ENCODE results near the gene RIPOR3.

Gene RIPOR3

GRCh38 chr20:50728981-50729874, 37.9 kb upstream of the RIPOR3 start:
- H3K27me3 ChIP-seq (ENCODE audit: low read length), result no peaks in the 10 kb centered on the region
- H3K79me2 ChIP-seq (ENCODE audit: insufficient read depth, low read length), result peaks cover 8% of the 10 kb centered on the region; the same call in 1 of the 2 replicates
- H3K9me2 ChIP-seq (replicated peaks; ENCODE audit: insufficient read depth, low read length), result no peaks in the 10 kb centered on the region
- no peaks in the 10 kb centered on the region for H3F3A ChIP-seq (ENCODE audit: insufficient read depth)
- H3K4me3 ChIP-seq (ENCODE audit: insufficient read depth, low read length, poor library complexity, severe bottlenecking), result no peak overlapping the region
- H3K9me3 ChIP-seq (ENCODE audit: insufficient read depth, low read length), result no peaks in the 10 kb centered on the region
- TF ChIP-seq CTCF (IDR thresholded peaks at IDR 0.05; ENCODE audit: insufficient read depth, low read length, poor library complexity, severe bottlenecking) (no peak), EZH2phosphoT487 (conservative IDR thresholded peaks at IDR 0.05; ENCODE audit: low read length) (no peak)
- no peak overlapping the region for H2AFZ ChIP-seq (ENCODE audit: low read depth, low read length, severe bottlenecking)
- H3K4me2 ChIP-seq (ENCODE audit: low read depth, low read length, poor library complexity, severe bottlenecking), result no peak overlapping the region
- no peak overlapping the region for H3K27ac ChIP-seq (ENCODE audit: low read depth, low read length)
- no peaks in the 10 kb centered on the region for H4K20me1 ChIP-seq (ENCODE audit: low read depth, low read length)
- no peak overlapping the region for H3K9ac ChIP-seq (ENCODE audit: low read length)
- H3K36me3 ChIP-seq (ENCODE audit: low read length), result no peaks in the 10 kb centered on the region; the same call in 1 of the 2 replicates

GRCh38 chr20:50728486-50728980, 37.2 kb upstream of the RIPOR3 start:
- no peak overlapping the region for H3K4me3 ChIP-seq (ENCODE audit: insufficient read depth, low read length, poor library complexity, severe bottlenecking)
- H3K9ac ChIP-seq (ENCODE audit: low read length), result no peak overlapping the region
- no peak overlapping the region for H2AFZ ChIP-seq (ENCODE audit: low read depth, low read length, severe bottlenecking)
- H3K27me3 ChIP-seq (ENCODE audit: low read length), result no peaks in the 10 kb centered on the region
- peaks cover 8% of the 10 kb centered on the region; the same call in 1 of the 2 replicates for H3K79me2 ChIP-seq (ENCODE audit: insufficient read depth, low read length)
- TF ChIP-seq CTCF (IDR thresholded peaks at IDR 0.05; ENCODE audit: insufficient read depth, low read length, poor library complexity, severe bottlenecking) (no peak), EZH2phosphoT487 (conservative IDR thresholded peaks at IDR 0.05; ENCODE audit: low read length) (no peak)
- H3F3A ChIP-seq (ENCODE audit: insufficient read depth), result no peaks in the 10 kb centered on the region
- H3K27ac ChIP-seq (ENCODE audit: low read depth, low read length), result no peak overlapping the region
- H3K9me2 ChIP-seq (replicated peaks; ENCODE audit: insufficient read depth, low read length), result no peaks in the 10 kb centered on the region
- H3K9me3 ChIP-seq (ENCODE audit: insufficient read depth, low read length), result no peaks in the 10 kb centered on the region
- H3K36me3 ChIP-seq (ENCODE audit: low read length), result no peaks in the 10 kb centered on the region
- no peak overlapping the region for H3K4me2 ChIP-seq (ENCODE audit: low read depth, low read length, poor library complexity, severe bottlenecking)
- H4K20me1 ChIP-seq (ENCODE audit: low read depth, low read length), result no peaks in the 10 kb centered on the region

GRCh38 chr20:50727792-50728485, 36.6 kb upstream of the RIPOR3 start:
- Histone ChIP-seq H3F3A (ENCODE audit: insufficient read depth) (no peaks in the 10 kb centered on the region), H2AFZ (ENCODE audit: low read depth, low read length, severe bottlenecking) (no peak overlapping the region), H3K9me2 (replicated peaks; ENCODE audit: insufficient read depth, low read length) (no peaks in the 10 kb centered on the region), H3K9me3 (ENCODE audit: insufficient read depth, low read length) (no peaks in the 10 kb centered on the region), H3K4me3 (ENCODE audit: insufficient read depth, low read length, poor library complexity, severe bottlenecking) (no peak overlapping the region), H4K20me1 (ENCODE audit: low read depth, low read length) (no peaks in the 10 kb centered on the region), H3K36me3 (ENCODE audit: low read length) (no peaks in the 10 kb centered on the region), H3K27me3 (ENCODE audit: low read length) (no peaks in the 10 kb centered on the region), H3K4me2 (ENCODE audit: low read depth, low read length, poor library complexity, severe bottlenecking) (no peak overlapping the region), H3K27ac (ENCODE audit: low read depth, low read length) (no peak overlapping the region), H3K79me2 (ENCODE audit: insufficient read depth, low read length) (peaks cover 8% of the 10 kb centered on the region; the same call in 1 of the 2 replicates), H3K9ac (ENCODE audit: low read length) (no peak overlapping the region)
- TF ChIP-seq EZH2phosphoT487 (conservative IDR thresholded peaks at IDR 0.05; ENCODE audit: low read length), result no peak
- no peak for TF ChIP-seq CTCF (IDR thresholded peaks at IDR 0.05; ENCODE audit: insufficient read depth, low read length, poor library complexity, severe bottlenecking)
